GM19463 (cell line): ENCODE measurements around the gene DMRTA1.
"Not testable (repeated sequence)": the region's sequence is repeated elsewhere in the genome, so short reads cannot be mapped to it uniquely, and the experiment has no call there.

Source experiments
- ATAC-seq: cut with Tn5 transposase; IDR thresholded peaks from one replicate; pipeline ENCODE4 v1.9.1; 2021; ENCODE audit warnings: mild to moderate bottlenecking, moderate library complexity; ENCODE audit not compliant: unreplicated experiment

Gene DMRTA1

GRCh38 chr9:22455181-22455580, 8.6 kb downstream of the DMRTA1 start:
- ATAC-seq: no peak

- no peak for ATAC-seq
Observed at GRCh38 chr9:22457448-22457847, 10.8 kb downstream of the DMRTA1 start.

- no peak for ATAC-seq
Observed at GRCh38 chr9:22463205-22463604, 16.6 kb downstream of the DMRTA1 start.

GRCh38 chr9:22469928-22470544, 23.4 kb downstream of the DMRTA1 start:
- ATAC-seq: peak; percentile 80

GRCh38 chr9:22481566-22481965, 34.9 kb downstream of the DMRTA1 start:
- ATAC-seq: no peak

- ATAC-seq: no peak
Observed at GRCh38 chr9:22483528-22484070, 37.0 kb downstream of the DMRTA1 start.

GRCh38 chr9:22496197-22496596, 49.6 kb downstream of the DMRTA1 start:
- not testable (repeated sequence) for ATAC-seq
